Neural cell (in vitro differentiated cells): Measurements from ENCODE around the gene MAD1L1. TPM values are rescaled to one million over a fixed set of nuclear protein-coding genes. Genes with fewer than 3 reads are reported as not detected.

ENCODE experiments used
- H2AFZ ChIP-seq: fragments of 200-600, 300-800 bp; sonication (generic), shearing (Covaris generic); 2 replicates; pipeline ENCODE4 v1.6.0; 2014; ENCODE audit warnings: low read depth, mild to moderate bottlenecking, antibody characterized with exemption, low read length, moderate library complexity
- H3F3A ChIP-seq: fragments of 200-600 bp; shearing (Covaris generic); 2 replicates; pipeline ENCODE4 v1.6.1; 2016; ENCODE audit warnings: mild to moderate bottlenecking, moderate library complexity, mixed read lengths, antibody characterized with exemption, low read length; ENCODE audit not compliant: insufficient read depth, poor library complexity, severe bottlenecking
- H3K27ac ChIP-seq: fragments of 200-600, 300-800 bp; sonication (generic), shearing (Covaris generic); 2 replicates; pipeline ENCODE4 v1.5.1; 2014; ENCODE audit warnings: mild to moderate bottlenecking, low read length, moderate library complexity
- H3K27me3 ChIP-seq: fragments of 300-800, 200-600 bp; sonication (generic), shearing (Covaris generic); 2 replicates; pipeline ENCODE4 v1.6.0; 2014; ENCODE audit warnings: mild to moderate bottlenecking, low read depth, low read length, moderate library complexity; ENCODE audit not compliant: insufficient read depth
- H3K36me3 ChIP-seq: fragments of 300-800, 200-600 bp; sonication (generic), shearing (Covaris generic); 2 replicates; pipeline ENCODE4 v1.5.1; 2014; ENCODE audit warnings: mild to moderate bottlenecking, antibody characterized with exemption, low read length, moderate library complexity; ENCODE audit not compliant: insufficient read depth
- H3K4me2 ChIP-seq: fragments of 300-800, 200-600 bp; sonication (generic), shearing (Covaris generic); 2 replicates; pipeline ENCODE4 v1.6.0; 2014; ENCODE audit warnings: mild to moderate bottlenecking, low read length
- H3K4me3 ChIP-seq: fragments of 300-800, 200-600 bp; sonication (generic), shearing (Covaris generic); 2 replicates; pipeline ENCODE4 v1.5.1; 2014; ENCODE audit warnings: mild to moderate bottlenecking, low read length, moderate library complexity
- H3K79me2 ChIP-seq: fragments of 200-600 bp; shearing (Covaris generic); replicated peaks from 2 replicates; pipeline ENCODE4 v1.6.0; 2014; ENCODE audit warnings: mild to moderate bottlenecking, low read length, moderate library complexity; ENCODE audit not compliant: insufficient read depth
- H3K9ac ChIP-seq: fragments of 300-800, 200-600 bp; sonication (generic), shearing (Covaris generic); 2 replicates; pipeline ENCODE4 v1.6.1; 2016; ENCODE audit warnings: mild to moderate bottlenecking, low read length, mixed read lengths
- H3K9me2 ChIP-seq: fragments of 200-600 bp; shearing (Covaris generic); 2 replicates; pipeline ENCODE4 v1.6.1; 2016; ENCODE audit warnings: mild to moderate bottlenecking, low read length, mixed read lengths; ENCODE audit not compliant: insufficient read depth
- H3K9me3 ChIP-seq: fragments of 200-600, 300-800 bp; sonication (generic), shearing (Covaris generic); 2 replicates; pipeline ENCODE4 v1.6.1; 2016; ENCODE audit warnings: mild to moderate bottlenecking, mixed run types, low read length, moderate library complexity, mixed read lengths
- H4K20me1 ChIP-seq: fragments of 200-600 bp; shearing (Covaris generic); 2 replicates; pipeline ENCODE4 v1.6.1; 2016; ENCODE audit warnings: mild to moderate bottlenecking, mixed run types; ENCODE audit not compliant: insufficient read depth
- EP300 ChIP-seq: fragments of 450-650 bp; conservative IDR thresholded peaks from 2 replicates; pipeline ENCODE4 v1.6.1; 2014; ENCODE audit warnings: antibody characterized with exemption, mild to moderate bottlenecking, moderate library complexity; ENCODE audit not compliant: poor library complexity, severe bottlenecking
- EZH2 ChIP-seq: fragments of 200-600, 300-800 bp; shearing (Covaris generic), sonication (generic); IDR thresholded peaks from 2 replicates; pipeline ENCODE4 v1.6.1; 2014; ENCODE audit warnings: antibody characterized with exemption, low read length, borderline replicate concordance, mild to moderate bottlenecking; ENCODE audit not compliant: insufficient read depth, poor library complexity, severe bottlenecking
- MXI1 ChIP-seq: fragments of 450-650 bp; conservative IDR thresholded peaks from 2 replicates; pipeline ENCODE4 v1.6.1; 2014; ENCODE audit warnings: antibody characterized with exemption, mild to moderate bottlenecking; ENCODE audit not compliant: poor library complexity, severe bottlenecking
- POLR2AphosphoS5 ChIP-seq: IDR thresholded peaks from 2 replicates; pipeline ENCODE4 v1.6.1; 2012
- RAD21 ChIP-seq: fragments of 450-650 bp; conservative IDR thresholded peaks from 2 replicates; pipeline ENCODE4 v1.6.1; 2014; ENCODE audit warnings: antibody characterized with exemption, mild to moderate bottlenecking, moderate library complexity
- SMC3 ChIP-seq: fragments of 450-650 bp; conservative IDR thresholded peaks from 2 replicates; pipeline ENCODE4 v1.6.1; 2014; ENCODE audit warnings: antibody characterized with exemption, mild to moderate bottlenecking, moderate library complexity; ENCODE audit not compliant: poor library complexity
- TAF1 ChIP-seq: IDR thresholded peaks from 2 replicates; pipeline ENCODE4 v1.6.1; 2012; ENCODE audit warnings: low read depth
- polyA plus RNA-seq: library from polyadenylated mRNA; depleted of rRNA; stranded (reverse); fragments of >200 nt; gene quantifications from 2 replicates; pipeline ENCODE4 v1.2.3, GENCODE V29; 2014
- TF ChIP-seq, protein P1 (sequence below): IDR thresholded peaks from 2 replicates; pipeline ENCODE4 v1.6.1; 2012; ENCODE audit warnings: borderline replicate concordance
- TF ChIP-seq, protein P2 (sequence below): fragments of 450-650 bp; IDR thresholded peaks from 2 replicates; pipeline ENCODE4 v1.5.1; 2014; ENCODE audit warnings: antibody characterized with exemption, mild to moderate bottlenecking, moderate library complexity; ENCODE audit not compliant: poor library complexity, severe bottlenecking

Gene MAD1L1
- polyA plus RNA-seq, 1 donor from 2014 or later = 31.4 TPM

DNA sequence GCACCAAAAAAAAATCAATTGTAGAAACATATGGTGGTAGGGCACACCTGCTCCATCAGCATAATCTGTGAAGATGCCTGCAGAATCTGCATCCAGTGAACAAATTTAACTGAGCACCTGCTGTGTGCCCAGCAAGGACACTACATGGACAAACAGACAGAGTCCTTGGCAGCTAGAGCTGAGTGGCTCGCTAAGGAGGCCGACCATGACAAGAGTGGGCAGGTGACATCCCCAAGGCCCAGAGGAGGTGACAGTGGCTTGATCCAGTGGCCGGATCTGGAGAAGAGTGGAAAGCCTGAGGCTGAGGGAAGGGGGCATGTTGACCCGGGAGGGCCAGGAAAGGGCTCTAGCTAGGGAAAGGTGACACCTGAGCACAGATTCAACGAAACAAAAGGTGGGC lies 68.1 kb downstream of the MAD1L1 start:
- H3K27me3 ChIP-seq = no peaks in the 10 kb centered on the region
- peaks cover 5% of the 10 kb centered on the region for H3K36me3 ChIP-seq
- no peaks in the 10 kb centered on the region for H3F3A ChIP-seq
- no peak overlapping the region for H3K4me3 ChIP-seq
- H3K79me2 ChIP-seq = no peaks in the 10 kb centered on the region
- TF ChIP-seq SMC3 (no peak), POLR2AphosphoS5 (no peak), EZH2 (no peak), MXI1 (no peak), TAF1 (no peak), RAD21 (no peak), EP300 (no peak)
- TF ChIP-seq, protein P1, sequence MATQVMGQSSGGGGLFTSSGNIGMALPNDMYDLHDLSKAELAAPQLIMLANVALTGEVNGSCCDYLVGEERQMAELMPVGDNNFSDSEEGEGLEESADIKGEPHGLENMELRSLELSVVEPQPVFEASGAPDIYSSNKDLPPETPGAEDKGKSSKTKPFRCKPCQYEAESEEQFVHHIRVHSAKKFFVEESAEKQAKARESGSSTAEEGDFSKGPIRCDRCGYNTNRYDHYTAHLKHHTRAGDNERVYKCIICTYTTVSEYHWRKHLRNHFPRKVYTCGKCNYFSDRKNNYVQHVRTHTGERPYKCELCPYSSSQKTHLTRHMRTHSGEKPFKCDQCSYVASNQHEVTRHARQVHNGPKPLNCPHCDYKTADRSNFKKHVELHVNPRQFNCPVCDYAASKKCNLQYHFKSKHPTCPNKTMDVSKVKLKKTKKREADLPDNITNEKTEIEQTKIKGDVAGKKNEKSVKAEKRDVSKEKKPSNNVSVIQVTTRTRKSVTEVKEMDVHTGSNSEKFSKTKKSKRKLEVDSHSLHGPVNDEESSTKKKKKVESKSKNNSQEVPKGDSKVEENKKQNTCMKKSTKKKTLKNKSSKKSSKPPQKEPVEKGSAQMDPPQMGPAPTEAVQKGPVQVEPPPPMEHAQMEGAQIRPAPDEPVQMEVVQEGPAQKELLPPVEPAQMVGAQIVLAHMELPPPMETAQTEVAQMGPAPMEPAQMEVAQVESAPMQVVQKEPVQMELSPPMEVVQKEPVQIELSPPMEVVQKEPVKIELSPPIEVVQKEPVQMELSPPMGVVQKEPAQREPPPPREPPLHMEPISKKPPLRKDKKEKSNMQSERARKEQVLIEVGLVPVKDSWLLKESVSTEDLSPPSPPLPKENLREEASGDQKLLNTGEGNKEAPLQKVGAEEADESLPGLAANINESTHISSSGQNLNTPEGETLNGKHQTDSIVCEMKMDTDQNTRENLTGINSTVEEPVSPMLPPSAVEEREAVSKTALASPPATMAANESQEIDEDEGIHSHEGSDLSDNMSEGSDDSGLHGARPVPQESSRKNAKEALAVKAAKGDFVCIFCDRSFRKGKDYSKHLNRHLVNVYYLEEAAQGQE = no peak
- TF ChIP-seq, protein P2, sequence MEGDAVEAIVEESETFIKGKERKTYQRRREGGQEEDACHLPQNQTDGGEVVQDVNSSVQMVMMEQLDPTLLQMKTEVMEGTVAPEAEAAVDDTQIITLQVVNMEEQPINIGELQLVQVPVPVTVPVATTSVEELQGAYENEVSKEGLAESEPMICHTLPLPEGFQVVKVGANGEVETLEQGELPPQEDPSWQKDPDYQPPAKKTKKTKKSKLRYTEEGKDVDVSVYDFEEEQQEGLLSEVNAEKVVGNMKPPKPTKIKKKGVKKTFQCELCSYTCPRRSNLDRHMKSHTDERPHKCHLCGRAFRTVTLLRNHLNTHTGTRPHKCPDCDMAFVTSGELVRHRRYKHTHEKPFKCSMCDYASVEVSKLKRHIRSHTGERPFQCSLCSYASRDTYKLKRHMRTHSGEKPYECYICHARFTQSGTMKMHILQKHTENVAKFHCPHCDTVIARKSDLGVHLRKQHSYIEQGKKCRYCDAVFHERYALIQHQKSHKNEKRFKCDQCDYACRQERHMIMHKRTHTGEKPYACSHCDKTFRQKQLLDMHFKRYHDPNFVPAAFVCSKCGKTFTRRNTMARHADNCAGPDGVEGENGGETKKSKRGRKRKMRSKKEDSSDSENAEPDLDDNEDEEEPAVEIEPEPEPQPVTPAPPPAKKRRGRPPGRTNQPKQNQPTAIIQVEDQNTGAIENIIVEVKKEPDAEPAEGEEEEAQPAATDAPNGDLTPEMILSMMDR = no peak
- no peaks in the 10 kb centered on the region for H3K9me2 ChIP-seq
- no peak overlapping the region for H2AFZ ChIP-seq
- H3K4me2 ChIP-seq = no peak overlapping the region
- no peak overlapping the region for H3K27ac ChIP-seq
- no peaks in the 10 kb centered on the region for H3K9me3 ChIP-seq
- H4K20me1 ChIP-seq = no peaks in the 10 kb centered on the region
- H3K9ac ChIP-seq = no peak overlapping the region

DNA sequence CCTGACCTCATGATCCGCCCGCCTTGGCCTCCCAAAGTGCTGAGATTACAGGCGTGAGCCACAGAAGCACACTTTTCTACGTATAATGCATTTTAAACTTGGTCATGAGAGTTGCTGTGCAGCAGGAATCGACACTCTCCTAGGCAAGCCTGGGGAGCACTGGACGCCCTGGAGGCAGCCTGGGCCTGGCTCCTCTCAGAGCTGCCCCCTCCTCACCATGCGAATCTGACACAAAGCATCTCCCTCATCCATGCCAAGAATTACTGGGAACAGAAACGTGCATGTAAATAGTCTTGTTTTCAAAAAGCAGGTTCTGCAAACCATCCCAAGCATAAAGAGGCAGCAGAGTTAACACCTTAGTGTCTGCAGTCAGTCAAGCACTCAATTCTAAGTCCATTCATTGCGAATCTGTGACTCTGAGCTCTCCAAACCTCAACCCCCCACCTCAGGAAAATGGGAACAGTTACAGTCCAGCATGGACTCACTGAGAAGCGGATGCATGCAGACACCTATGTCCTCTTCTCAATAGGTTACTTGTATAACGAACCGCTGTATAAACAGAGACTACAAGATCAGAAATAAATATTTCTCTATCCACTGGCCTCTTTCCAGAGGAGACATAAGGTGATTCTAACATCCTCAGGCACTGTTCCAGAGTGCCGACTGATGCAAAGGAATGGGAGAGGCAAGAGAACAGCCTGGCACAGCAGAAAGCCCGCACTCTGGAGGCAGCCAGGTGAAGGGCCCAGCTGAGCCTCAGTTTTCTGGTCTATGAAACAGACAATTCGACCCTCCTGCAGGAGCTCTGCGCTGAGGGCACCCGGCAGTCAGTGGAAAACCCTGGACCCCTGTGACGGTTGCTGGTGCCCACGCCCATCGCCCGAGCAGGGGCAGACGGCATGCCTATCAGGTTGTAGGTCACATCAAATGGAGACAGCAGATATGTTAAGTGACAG lies 68.9 kb downstream of the MAD1L1 start:
- Histone ChIP-seq H3K36me3 (peaks cover 5% of the 10 kb centered on the region), H3K9ac (no peak overlapping the region), H3F3A (no peaks in the 10 kb centered on the region), H3K27me3 (no peaks in the 10 kb centered on the region), H4K20me1 (no peaks in the 10 kb centered on the region), H3K27ac (no peak overlapping the region), H3K9me3 (no peaks in the 10 kb centered on the region), H2AFZ (no peak overlapping the region), H3K79me2 (no peaks in the 10 kb centered on the region), H3K4me2 (no peak overlapping the region), H3K4me3 (no peak overlapping the region), H3K9me2 (no peaks in the 10 kb centered on the region)
- TF ChIP-seq RAD21 (no peak), MXI1 (no peak), SMC3 (no peak), POLR2AphosphoS5 (no peak), TAF1 (no peak), EZH2 (no peak)
- TF ChIP-seq, protein P2 = no peak
- TF ChIP-seq, protein P1 = no peak
